ENCODE results near the gene HSPB7.

Gene HSPB7

DNA sequence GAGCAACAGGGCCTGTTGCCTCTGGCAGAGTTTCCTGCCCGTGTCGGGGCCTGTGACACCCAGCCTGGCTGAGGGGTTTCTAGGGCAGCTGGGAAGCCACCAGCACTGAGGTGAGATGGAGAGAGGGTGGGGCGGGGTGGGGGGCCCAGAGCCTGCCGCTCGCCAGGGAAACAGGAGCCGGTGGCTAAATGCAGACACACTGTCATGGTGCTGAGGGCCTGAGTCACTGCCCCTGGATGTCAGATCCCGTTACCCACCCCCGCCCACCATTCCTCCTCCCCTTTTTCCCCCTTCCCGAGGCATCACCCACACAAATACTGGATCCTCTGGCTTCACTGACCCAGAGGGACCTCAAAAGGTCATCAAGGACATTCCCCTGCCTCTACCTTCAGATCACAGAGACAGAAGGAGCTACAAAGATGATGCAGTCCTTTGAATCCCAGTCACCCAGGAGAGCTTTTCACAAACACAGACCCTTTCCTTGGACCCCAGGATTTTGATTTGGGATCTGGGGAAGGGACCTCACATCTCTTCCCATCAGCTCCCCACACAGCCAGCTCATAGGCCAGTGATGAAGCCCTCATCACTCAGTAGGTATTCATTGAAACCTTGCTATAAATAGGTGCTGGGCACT lies 1.9 kb upstream of the HSPB7 start:
- TF ChIP-seq FOXP2 (optimal IDR thresholded peaks at IDR 0.05; ENCODE audit: borderline replicate concordance, extremely low read depth, extremely low read length, insufficient read depth) (no peak), SIN3A (IDR thresholded peaks at IDR 0.05; ENCODE audit: borderline replicate concordance, insufficient read depth, low read length) (no peak), POLR2AphosphoS5 (IDR thresholded peaks at IDR 0.05; ENCODE audit: low read depth, low read length) (no peak), TAF1 (IDR thresholded peaks at IDR 0.05; ENCODE audit: borderline replicate concordance, insufficient read depth, low read length) (no peak)
- TF ChIP-seq, protein P1, sequence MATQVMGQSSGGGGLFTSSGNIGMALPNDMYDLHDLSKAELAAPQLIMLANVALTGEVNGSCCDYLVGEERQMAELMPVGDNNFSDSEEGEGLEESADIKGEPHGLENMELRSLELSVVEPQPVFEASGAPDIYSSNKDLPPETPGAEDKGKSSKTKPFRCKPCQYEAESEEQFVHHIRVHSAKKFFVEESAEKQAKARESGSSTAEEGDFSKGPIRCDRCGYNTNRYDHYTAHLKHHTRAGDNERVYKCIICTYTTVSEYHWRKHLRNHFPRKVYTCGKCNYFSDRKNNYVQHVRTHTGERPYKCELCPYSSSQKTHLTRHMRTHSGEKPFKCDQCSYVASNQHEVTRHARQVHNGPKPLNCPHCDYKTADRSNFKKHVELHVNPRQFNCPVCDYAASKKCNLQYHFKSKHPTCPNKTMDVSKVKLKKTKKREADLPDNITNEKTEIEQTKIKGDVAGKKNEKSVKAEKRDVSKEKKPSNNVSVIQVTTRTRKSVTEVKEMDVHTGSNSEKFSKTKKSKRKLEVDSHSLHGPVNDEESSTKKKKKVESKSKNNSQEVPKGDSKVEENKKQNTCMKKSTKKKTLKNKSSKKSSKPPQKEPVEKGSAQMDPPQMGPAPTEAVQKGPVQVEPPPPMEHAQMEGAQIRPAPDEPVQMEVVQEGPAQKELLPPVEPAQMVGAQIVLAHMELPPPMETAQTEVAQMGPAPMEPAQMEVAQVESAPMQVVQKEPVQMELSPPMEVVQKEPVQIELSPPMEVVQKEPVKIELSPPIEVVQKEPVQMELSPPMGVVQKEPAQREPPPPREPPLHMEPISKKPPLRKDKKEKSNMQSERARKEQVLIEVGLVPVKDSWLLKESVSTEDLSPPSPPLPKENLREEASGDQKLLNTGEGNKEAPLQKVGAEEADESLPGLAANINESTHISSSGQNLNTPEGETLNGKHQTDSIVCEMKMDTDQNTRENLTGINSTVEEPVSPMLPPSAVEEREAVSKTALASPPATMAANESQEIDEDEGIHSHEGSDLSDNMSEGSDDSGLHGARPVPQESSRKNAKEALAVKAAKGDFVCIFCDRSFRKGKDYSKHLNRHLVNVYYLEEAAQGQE (IDR thresholded peaks at IDR 0.05; ENCODE audit: insufficient read depth in 1 of 2, low read depth in 2 of 2, low read length in 2 of 2): no peak

DNA sequence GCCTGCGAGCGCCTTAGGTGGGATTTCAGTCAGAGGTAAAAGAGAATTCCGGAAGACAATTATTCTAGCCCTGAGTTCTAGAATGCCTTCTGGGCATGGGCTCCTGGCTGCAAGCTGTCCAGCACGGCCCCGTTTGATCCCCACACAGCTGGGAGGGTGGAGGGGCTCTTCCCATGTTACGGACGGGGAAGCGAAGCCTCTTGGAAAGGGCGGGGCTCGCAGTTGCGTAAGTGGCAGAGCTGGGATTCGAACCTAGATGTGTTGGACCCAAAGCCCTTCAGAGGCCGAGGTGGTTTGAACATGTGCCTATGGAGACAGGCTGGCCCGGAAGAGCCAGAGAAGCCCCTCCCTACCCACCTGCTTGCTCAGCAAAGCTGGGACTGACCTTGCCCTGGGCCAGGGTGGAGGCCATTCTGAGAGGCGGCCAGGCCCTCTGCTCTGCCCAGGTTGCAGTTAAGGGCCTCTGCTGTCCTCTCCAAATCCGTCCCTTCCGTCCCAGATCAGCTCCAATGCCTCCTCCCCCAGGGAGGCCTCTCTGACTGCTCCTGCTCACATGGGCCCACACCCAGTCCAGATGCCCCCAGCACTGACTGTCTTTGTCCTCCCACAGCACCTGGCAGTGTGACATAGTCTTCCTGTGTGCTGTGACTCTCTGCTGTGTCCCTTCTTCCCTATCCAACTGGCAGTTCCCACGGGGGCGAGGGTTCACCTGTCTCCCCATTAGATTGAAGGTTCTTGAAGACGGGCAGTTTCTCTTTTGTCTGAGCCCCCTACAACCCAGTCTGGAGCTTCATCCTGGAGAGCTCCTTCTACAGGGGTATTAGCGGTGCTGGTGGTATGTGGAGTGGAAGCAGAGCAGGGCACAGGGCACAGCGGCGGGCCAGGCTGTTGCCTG lies 1.2 kb upstream of the HSPB7 start:
- no peak for TF ChIP-seq POLR2AphosphoS5 (IDR thresholded peaks at IDR 0.05; ENCODE audit: low read depth, low read length)
- TF ChIP-seq FOXP2 (optimal IDR thresholded peaks at IDR 0.05; ENCODE audit: borderline replicate concordance, extremely low read depth, extremely low read length, insufficient read depth): no peak
- TF ChIP-seq, protein P1 (IDR thresholded peaks at IDR 0.05; ENCODE audit: insufficient read depth in 1 of 2, low read depth in 2 of 2, low read length in 2 of 2): no peak

GRCh38 chr1:16018308-16018707 lies 465 bp upstream of the HSPB7 start:
- TF ChIP-seq TAF1 (IDR thresholded peaks at IDR 0.05; ENCODE audit: borderline replicate concordance, insufficient read depth, low read length): no peak
- TF ChIP-seq FOXP2 (optimal IDR thresholded peaks at IDR 0.05; ENCODE audit: borderline replicate concordance, extremely low read depth, extremely low read length, insufficient read depth): no peak
- TF ChIP-seq SIN3A (IDR thresholded peaks at IDR 0.05; ENCODE audit: borderline replicate concordance, insufficient read depth, low read length): no peak

GRCh38 chr1:16017076-16017460 lies 775 bp downstream of the HSPB7 start:
- TF ChIP-seq, protein P1 (IDR thresholded peaks at IDR 0.05; ENCODE audit: insufficient read depth in 1 of 2, low read depth in 2 of 2, low read length in 2 of 2): no peak
- TF ChIP-seq POLR2AphosphoS5 (IDR thresholded peaks at IDR 0.05; ENCODE audit: low read depth, low read length): no peak
- no peak for TF ChIP-seq SIN3A (IDR thresholded peaks at IDR 0.05; ENCODE audit: borderline replicate concordance, insufficient read depth, low read length)
- no peak for TF ChIP-seq FOXP2 (optimal IDR thresholded peaks at IDR 0.05; ENCODE audit: borderline replicate concordance, extremely low read depth, extremely low read length, insufficient read depth)
- TF ChIP-seq TAF1 (IDR thresholded peaks at IDR 0.05; ENCODE audit: borderline replicate concordance, insufficient read depth, low read length): no peak

- TF ChIP-seq POLR2AphosphoS5 (IDR thresholded peaks at IDR 0.05; ENCODE audit: low read depth, low read length): no peak
- TF ChIP-seq FOXP2 (optimal IDR thresholded peaks at IDR 0.05; ENCODE audit: borderline replicate concordance, extremely low read depth, extremely low read length, insufficient read depth): no peak
- TF ChIP-seq, protein P1 (IDR thresholded peaks at IDR 0.05; ENCODE audit: insufficient read depth in 1 of 2, low read depth in 2 of 2, low read length in 2 of 2): no peak
- no peak for TF ChIP-seq SIN3A (IDR thresholded peaks at IDR 0.05; ENCODE audit: borderline replicate concordance, insufficient read depth, low read length)
- no peak for TF ChIP-seq TAF1 (IDR thresholded peaks at IDR 0.05; ENCODE audit: borderline replicate concordance, insufficient read depth, low read length)
These were observed 1.6 kb downstream of the HSPB7 start for GRCh38 chr1:16015960-16016901.

All from PFSK-1 (cell line).